GM21737 (cell line): ENCODE data around the gene TNFSF10.

Source experiments
- ATAC-seq: cut with Tn5 transposase; IDR thresholded peaks from one replicate; pipeline ENCODE4 v1.9.1; 2021; ENCODE audit warnings: mild to moderate bottlenecking, moderate library complexity; ENCODE audit not compliant: unreplicated experiment

The TNFSF10 gene

DNA sequence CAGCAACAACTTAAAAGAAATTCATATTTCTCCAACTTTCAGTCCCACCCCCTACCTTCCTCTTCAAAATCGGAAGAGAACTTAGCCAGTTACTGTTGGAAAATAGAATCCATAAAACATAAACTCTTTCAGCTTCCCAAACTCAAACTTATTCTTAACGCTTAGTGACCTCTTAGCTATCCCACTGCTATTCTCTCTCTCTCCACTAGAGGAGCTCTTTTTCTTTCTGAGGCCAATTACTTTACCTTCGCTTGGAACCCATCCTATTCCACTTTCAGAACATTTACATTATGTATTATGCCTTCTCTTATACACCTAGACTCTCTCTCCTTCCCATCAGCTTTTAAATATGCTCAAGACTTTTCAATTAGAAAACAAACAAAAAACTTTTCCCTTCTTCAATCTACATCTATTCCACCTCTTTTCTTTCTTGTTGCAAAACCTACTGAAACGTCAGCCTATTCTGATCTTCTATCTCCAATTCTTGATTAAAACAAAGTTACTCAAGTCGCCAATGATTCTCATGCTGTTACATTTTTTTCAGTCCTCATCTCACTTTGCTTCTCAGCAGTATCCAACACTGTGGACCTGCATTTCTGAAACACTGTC lies 61.6 kb downstream of the TNFSF10 start:
- ATAC-seq = no peak

DNA sequence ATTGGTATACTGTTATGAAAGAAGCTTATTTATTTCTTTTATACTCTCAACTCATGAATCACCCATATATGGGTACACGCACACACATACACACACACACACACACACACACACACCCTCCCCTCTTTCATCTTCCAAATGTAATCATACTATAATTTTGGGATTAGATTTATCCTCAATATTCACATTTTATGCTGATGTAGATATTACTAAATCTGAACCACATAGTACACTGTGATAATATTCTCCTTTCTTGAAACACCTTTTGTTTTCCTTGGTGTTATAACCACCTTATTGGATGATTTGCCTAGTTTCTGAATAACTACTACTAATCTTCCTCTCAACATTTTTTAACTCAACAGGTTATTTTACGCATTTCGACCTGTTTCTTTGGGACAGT lies 66.8 kb downstream of the TNFSF10 start:
- no peak for ATAC-seq
